Mucosa of gallbladder (tissue), 1 donor: ENCODE data around the gene FKBP5. TPM values are rescaled to one million over a fixed set of nuclear protein-coding genes. Genes with fewer than 3 reads are reported as not detected.
"Not testable (repeated sequence)": the region's sequence is repeated elsewhere in the genome, so short reads cannot be mapped to it uniquely, and the experiment has no call there.

Source experiments
- DNase-seq: peaks from one replicate; pipeline ENCODE4 v3.0.0-alpha.2; 2020; ENCODE audit warnings: low spot score
- total RNA-seq: library from RNA; stranded (reverse); gene quantifications from one replicate; pipeline ENCODE4 v1.2.1, GENCODE V29; 2021
- donor health status: DM: no; HTN: no; CAD: no.

Gene FKBP5
- total RNA-seq, 1 donor from 2014 or later = 174 TPM

GRCh38 chr6:35589201-35589739, 99.4 kb downstream of the FKBP5 start:
- no peak for DNase-seq

DNA sequence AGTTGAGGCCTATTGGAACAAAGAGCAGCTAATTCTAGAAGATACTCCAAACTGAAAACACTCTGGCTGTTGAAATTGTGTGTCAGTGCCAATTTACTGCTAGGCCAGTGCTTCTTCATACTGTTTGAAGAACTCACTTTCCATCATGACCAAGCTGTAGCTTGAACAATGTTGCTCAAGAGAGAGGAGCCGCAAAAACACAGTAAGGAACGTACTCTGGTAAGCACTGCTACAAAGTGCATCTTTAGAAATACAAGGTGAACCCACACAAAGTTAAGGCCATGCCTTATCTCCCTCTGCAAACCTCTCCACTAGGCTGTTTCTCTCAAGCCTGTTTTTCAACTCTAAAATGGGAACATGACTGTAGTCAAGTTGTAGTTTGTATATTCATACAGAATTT, 101.5 kb downstream of the FKBP5 start:
- no peak for DNase-seq

GRCh38 chr6:35586542-35586941, 102.2 kb downstream of the FKBP5 start:
- DNase-seq = no peak

DNA sequence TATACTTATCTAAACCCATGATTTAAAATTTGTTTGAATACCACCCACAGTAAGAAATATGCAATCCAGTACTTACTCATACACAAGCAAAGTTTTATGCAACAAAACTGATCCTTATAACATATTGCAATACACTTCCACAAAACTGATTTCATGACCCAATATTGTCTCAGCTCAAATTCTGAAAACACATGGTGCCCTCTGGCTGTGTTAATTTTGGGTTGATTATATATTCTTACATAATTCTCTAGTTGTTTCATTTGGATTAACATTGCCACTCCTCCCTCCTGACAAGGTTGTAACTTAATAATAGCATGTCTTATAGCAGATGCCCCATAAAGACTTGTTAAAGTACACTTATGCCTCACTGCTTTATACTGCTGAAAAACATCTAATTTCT, 103.1 kb downstream of the FKBP5 start:
- DNase-seq = no peak

DNA sequence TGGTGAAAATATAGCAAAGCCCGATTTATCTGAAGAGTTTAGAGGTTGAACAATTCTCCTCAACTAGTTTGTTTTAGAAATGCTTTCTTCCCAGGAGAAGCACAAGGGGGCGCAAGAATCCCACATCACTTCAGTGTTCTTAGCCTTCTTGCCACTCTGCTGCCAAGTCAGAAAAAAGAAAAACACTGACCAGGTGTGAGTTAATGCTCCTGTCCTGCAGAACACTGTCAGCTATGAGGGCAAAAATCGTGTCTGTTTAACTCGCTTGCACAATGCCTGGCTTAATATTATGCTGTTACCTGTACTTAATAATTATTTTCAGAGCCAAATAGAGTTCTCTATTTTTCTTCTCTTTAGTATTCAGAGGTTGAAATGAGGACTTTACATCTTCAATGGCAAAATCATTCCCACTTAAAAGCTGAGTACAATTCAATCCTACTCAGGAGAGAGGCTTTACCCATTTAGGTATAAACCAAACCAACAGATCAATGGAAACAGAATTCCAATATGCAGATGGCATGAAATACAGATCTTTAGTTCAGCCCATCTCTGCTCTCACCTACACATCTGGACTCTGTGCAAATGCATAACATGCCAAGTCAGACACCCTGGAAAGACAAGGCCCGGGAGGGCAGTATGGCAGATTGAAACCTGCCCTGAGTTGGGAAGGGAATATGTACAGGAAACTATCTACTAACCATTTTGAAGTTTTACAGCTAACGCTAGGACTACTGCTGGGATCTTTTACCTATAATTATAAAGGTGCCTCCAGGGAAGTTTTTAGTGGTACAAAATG, 104.6 kb downstream of the FKBP5 start:
- peak; percentile 67 for DNase-seq

DNA sequence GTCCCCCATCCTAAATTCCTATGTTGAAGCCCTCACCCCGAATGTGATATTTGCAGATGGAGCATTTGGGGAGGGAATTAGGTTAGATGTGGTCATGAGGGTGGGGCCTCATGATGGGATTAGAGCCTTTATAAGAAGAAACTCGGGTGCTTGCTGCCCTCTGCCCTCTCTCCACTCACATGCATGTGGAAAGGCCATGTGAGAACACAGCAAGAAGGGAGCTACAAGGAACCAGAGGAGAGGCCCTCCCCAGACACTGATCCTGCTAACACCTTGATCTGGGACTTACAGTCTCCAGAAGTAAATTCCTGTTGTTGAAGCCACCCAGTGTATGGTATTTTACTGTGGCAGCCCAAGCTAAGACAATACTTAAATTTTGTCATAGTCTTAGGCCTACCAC, 106.4 kb downstream of the FKBP5 start:
- no peak for DNase-seq

GRCh38 chr6:35581633-35582032, 107.1 kb downstream of the FKBP5 start:
- no peak for DNase-seq

GRCh38 chr6:35580836-35581235, 107.9 kb downstream of the FKBP5 start:
- no peak for DNase-seq

GRCh38 chr6:35576682-35577081, 112.0 kb downstream of the FKBP5 start:
- no peak for DNase-seq

- DNase-seq = no peak
These were observed 115.1 kb downstream of the FKBP5 start for GRCh38 chr6:35573495-35574110.

GRCh38 chr6:35570885-35571330, 117.8 kb downstream of the FKBP5 start:
- not testable (repeated sequence) for DNase-seq

GRCh38 chr6:35569011-35569461, 119.7 kb downstream of the FKBP5 start:
- DNase-seq = peak; percentile 12

- no peak for DNase-seq
These were observed 121.9 kb downstream of the FKBP5 start for GRCh38 chr6:35566794-35567193.

GRCh38 chr6:35564733-35565132, 124.0 kb downstream of the FKBP5 start:
- DNase-seq = no peak

- no peak for DNase-seq
These were observed 126.7 kb downstream of the FKBP5 start for GRCh38 chr6:35562060-35562459.

DNA sequence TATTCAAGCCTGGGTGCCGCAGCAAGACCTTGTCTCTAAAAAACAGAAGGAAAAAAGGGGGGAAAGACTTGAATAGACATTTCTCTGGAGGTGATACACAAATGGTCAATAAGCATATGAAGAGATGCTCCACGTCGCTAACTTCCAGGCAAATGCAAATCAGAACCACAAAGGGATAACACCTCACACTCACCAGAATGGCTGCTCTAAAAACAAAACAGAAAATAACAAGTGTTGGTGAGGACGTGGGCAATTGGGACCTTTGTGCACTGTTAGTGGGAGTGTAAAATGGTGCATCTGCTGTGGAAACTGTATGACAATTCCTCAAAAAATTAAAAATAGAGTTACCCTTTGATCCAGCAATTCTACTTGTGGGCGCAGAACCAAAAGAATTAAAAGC, 127.6 kb downstream of the FKBP5 start:
- DNase-seq = no peak

DNA sequence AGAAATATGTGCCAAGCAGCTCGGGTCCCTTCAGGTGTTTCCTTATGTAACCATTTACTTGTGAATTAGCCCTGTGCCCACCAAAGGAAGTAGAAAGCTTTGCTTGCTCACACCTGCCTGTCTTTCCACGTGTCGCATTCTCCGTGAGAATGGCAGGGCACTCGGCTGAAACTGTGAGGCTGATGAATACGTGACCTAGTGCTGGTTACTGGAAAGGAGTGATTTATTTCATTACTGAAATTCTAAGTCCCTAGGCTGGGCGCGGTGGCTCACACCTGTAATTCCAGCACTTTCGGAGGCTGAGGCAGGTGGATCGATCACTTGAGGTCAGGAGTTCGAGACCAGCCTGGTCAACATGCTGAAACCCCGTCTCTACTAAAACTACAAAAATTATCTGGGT, 130.1 kb downstream of the FKBP5 start:
- no peak for DNase-seq

DNA sequence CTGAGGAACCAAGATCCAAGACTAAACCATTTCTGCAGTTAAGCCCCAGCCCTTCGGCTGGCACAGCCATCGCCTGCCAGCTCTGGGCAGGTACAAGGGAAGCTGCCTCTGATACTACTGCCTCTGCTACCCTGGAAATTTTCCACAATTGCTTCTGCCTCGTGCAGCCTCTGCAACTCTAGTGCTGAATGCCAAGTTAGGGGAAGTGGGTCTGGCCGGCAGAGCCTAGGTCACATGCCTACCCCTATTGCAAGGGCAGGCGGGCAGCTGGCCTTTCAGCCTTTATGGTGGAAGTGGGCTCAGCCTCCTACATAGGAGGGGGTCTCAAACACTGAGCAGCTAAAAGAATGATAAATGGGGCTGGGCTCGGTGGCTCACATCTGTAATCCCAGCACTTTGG, 131.5 kb downstream of the FKBP5 start:
- peak; percentile 16 for DNase-seq

GRCh38 chr6:35554811-35555210, 133.9 kb downstream of the FKBP5 start:
- no peak for DNase-seq

DNA sequence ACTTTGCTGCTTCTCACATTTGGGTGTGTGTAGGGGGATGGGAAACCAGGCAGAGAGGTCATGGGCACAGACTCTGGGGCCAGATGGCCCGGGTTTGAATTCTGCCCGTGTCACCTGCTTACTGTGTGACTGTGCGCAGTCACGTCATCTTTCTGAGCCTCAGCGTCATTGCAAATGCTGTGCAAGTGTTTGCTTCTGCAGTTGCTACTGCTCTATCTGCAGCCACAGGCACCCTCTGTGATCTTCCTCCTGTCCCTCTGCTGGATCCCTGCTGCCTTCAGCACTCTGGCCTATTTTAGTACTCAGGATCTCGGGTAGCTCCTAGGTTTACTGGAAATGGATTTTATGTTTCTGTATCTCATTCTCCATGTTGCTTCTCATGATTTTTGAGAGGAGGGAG, 135.4 kb downstream of the FKBP5 start:
- DNase-seq = no peak

DNA sequence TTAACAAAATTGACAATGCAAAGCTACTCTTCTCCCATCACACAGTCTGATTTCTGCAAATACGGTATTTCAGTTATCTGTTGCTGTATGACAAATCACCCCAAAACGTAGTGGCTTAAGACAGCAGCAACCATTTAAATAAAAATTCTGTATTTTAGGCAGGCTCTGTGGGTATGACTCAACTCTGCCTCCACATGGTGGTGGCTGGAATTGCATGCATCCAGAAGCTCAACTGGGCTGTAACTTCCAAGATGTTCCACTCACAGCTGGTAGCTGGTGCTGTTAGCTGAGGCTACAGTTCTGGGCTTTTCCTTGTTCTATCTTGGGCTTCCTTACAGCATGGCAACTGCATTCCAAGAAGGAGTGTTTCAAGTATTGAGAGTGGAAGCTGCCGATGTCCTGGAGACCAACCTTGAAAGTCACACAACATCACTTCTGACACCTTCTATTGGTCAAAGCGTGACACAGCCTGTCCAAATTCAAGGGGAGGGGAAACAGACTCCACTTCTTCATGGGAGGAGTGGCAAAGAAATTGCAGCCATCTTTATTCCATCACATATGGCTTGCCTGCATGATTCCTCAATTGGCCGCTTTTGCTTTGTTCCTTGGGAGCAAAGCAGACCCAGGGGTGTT, 136.3 kb downstream of the FKBP5 start:
- DNase-seq = peak; percentile 48

- DNase-seq = no peak
These were observed 138.3 kb downstream of the FKBP5 start for GRCh38 chr6:35550437-35550836.

DNA sequence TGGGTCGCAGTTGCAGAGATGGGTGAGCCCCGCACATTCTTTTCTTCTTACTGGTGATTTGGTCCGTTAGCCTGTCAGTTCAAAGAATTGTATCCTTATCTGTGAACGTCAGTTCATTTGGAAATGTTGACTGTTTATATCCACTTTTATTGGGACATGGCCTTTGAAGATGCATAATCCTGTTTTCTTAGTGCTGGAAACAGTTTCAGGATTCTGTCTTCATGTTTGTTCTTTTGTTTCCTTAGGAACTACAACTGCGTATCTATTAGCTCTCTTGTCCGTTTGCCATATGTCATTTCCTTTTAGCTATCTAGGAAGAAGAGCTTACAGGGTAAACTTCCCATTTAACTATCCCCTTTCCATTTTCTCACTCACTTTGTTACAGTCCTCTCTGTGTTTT, 141.0 kb downstream of the FKBP5 start:
- DNase-seq = no peak
